ENCODE data around the gene MRPS10. TPM values are rescaled to one million over a fixed set of nuclear protein-coding genes. Genes with fewer than 3 reads are reported as not detected.

The MRPS10 gene
- total and polyA plus RNA-seq, 10 of the 15 experiments (the other 5 are each of a cell fraction or from before 2014, with no cell fraction given), result 28.5 to 83.3 (median 52.8) TPM

DNA sequence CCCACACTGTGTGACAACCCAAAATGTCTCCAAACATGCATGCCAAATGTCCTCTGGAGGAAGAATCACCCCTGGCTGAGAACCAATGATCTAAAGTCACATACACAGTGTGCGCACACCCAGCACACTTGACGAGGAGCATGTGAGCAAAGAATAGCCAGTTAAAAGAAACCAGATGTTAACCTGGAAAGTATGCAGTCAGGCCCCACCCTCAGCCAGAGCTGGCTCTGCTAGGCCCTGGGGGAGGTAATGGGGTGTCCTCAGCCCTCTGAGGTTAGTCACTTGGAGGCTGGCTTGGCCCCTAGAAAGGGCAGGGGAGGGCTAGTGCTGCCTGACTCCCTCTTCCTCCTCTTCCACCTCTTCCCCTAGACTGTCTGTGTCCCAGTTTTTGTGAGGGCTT lies 59.6 kb downstream of the MRPS10 start:
- in situ Hi-C loops (cut with MboI) (no loop called here), intact Hi-C loops (cut with micrococcal nuclease; ENCODE audit: unreplicated experiment) (no loop called here)
- DNase-seq (ENCODE audit: low read depth, low spot score) (no peak), ATAC-seq (no peak), FAIRE-seq (no peak)
- 71% methylated on average over 2 of the region's 2 CpGs for WGBS (ENCODE audit: insufficient coverage, insufficient replicate concordance, low lambda C conversion rate, missing lambda C conversion rate)
- Histone ChIP-seq H3K79me2 (ENCODE audit: control insufficient read depth, insufficient read depth, low read length) (no peaks in the 10 kb centered on the region), H3K4me2 (ENCODE audit: control insufficient read depth, insufficient read depth) (no peak overlapping the region), H3K4me3 (no peak overlapping the region), H3K27ac (ENCODE audit: control insufficient read depth, insufficient read depth) (no peak overlapping the region), H3K27me3 (replicated peaks in 1 of 2; ENCODE audit: control insufficient read depth in 2 of 2, insufficient read depth in 2 of 2, low read length in 1 of 2) (peaks cover 0 to 4% of the 10 kb centered on the region in 2 experiments; a peak in 2 of 4 replicates), H3K4me1 (ENCODE audit: control insufficient read depth, insufficient read depth, low read length) (no peaks in the 10 kb centered on the region), H3K36me3 (ENCODE audit: control insufficient read depth in 2 of 2, insufficient read depth in 2 of 2, low read length in 1 of 2) (no peaks in the 10 kb centered on the region), H3K9me3 (replicated peaks; ENCODE audit: control insufficient read depth, insufficient read depth, low read length) (no peaks in the 10 kb centered on the region), H2AFZ (ENCODE audit: control insufficient read depth, low read depth, low read length) (no peak overlapping the region), H4K20me1 (ENCODE audit: control insufficient read depth, insufficient read depth) (no peaks in the 10 kb centered on the region), H3K9ac (ENCODE audit: control insufficient read depth, insufficient read depth, low read length) (no peak overlapping the region)
- TF ChIP-seq, protein P1, sequence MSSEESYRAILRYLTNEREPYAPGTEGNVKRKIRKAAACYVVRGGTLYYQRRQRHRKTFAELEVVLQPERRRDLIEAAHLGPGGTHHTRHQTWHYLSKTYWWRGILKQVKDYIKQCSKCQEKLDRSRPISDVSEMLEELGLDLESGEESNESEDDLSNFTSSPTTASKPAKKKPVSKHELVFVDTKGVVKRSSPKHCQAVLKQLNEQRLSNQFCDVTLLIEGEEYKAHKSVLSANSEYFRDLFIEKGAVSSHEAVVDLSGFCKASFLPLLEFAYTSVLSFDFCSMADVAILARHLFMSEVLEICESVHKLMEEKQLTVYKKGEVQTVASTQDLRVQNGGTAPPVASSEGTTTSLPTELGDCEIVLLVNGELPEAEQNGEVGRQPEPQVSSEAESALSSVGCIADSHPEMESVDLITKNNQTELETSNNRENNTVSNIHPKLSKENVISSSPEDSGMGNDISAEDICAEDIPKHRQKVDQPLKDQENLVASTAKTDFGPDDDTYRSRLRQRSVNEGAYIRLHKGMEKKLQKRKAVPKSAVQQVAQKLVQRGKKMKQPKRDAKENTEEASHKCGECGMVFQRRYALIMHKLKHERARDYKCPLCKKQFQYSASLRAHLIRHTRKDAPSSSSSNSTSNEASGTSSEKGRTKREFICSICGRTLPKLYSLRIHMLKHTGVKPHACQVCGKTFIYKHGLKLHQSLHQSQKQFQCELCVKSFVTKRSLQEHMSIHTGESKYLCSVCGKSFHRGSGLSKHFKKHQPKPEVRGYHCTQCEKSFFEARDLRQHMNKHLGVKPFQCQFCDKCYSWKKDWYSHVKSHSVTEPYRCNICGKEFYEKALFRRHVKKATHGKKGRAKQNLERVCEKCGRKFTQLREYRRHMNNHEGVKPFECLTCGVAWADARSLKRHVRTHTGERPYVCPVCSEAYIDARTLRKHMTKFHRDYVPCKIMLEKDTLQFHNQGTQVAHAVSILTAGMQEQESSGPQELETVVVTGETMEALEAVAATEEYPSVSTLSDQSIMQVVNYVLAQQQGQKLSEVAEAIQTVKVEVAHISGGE (CRISPR knock-in tag; IDR thresholded peaks at IDR 0.05), result no peak
- TF ChIP-seq ZNF622 (IDR thresholded peaks at IDR 0.05) (no peak), HDAC6 (IDR thresholded peaks at IDR 0.05; ENCODE audit: unreplicated experiment) (no peak), HDGF (IDR thresholded peaks at IDR 0.05) (no peak), PML (IDR thresholded peaks at IDR 0.05; ENCODE audit: low read length) (no peak)
- TF ChIP-seq, protein P2, sequence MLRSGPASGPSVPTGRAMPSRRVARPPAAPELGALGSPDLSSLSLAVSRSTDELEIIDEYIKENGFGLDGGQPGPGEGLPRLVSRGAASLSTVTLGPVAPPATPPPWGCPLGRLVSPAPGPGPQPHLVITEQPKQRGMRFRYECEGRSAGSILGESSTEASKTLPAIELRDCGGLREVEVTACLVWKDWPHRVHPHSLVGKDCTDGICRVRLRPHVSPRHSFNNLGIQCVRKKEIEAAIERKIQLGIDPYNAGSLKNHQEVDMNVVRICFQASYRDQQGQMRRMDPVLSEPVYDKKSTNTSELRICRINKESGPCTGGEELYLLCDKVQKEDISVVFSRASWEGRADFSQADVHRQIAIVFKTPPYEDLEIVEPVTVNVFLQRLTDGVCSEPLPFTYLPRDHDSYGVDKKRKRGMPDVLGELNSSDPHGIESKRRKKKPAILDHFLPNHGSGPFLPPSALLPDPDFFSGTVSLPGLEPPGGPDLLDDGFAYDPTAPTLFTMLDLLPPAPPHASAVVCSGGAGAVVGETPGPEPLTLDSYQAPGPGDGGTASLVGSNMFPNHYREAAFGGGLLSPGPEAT (IDR thresholded peaks at IDR 0.05; ENCODE audit: low read depth), result no peak
- TF ChIP-seq, protein P3, sequence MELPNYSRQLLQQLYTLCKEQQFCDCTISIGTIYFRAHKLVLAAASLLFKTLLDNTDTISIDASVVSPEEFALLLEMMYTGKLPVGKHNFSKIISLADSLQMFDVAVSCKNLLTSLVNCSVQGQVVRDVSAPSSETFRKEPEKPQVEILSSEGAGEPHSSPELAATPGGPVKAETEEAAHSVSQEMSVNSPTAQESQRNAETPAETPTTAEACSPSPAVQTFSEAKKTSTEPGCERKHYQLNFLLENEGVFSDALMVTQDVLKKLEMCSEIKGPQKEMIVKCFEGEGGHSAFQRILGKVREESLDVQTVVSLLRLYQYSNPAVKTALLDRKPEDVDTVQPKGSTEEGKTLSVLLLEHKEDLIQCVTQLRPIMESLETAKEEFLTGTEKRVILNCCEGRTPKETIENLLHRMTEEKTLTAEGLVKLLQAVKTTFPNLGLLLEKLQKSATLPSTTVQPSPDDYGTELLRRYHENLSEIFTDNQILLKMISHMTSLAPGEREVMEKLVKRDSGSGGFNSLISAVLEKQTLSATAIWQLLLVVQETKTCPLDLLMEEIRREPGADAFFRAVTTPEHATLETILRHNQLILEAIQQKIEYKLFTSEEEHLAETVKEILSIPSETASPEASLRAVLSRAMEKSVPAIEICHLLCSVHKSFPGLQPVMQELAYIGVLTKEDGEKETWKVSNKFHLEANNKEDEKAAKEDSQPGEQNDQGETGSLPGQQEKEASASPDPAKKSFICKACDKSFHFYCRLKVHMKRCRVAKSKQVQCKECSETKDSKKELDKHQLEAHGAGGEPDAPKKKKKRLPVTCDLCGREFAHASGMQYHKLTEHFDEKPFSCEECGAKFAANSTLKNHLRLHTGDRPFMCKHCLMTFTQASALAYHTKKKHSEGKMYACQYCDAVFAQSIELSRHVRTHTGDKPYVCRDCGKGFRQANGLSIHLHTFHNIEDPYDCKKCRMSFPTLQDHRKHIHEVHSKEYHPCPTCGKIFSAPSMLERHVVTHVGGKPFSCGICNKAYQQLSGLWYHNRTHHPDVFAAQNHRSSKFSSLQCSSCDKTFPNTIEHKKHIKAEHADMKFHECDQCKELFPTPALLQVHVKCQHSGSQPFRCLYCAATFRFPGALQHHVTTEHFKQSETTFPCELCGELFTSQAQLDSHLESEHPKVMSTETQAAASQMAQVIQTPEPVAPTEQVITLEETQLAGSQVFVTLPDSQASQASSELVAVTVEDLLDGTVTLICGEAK (IDR thresholded peaks at IDR 0.05; ENCODE audit: borderline replicate concordance), result no peak
- ChIA-PET POLR2A (no interaction called here), SMC1A (ENCODE audit: uncharacterized antibody, unreplicated experiment) (no interaction called here), CTCF (no interaction called here), RAD21 (ENCODE audit: unreplicated experiment) (no interaction called here)
- no TSS peak for BruUV-seq (replicated peaks)

Measured in GM12878 (cell line).